Measurements from ENCODE around the gene CHD2. TPM values are rescaled to one million over a fixed set of nuclear protein-coding genes. Genes with fewer than 3 reads are reported as not detected.

The CHD2 gene
- polyA plus RNA-seq, 2 of the 4 experiments (the other 2 are of a cell fraction): 29.5 to 68.2 TPM

DNA sequence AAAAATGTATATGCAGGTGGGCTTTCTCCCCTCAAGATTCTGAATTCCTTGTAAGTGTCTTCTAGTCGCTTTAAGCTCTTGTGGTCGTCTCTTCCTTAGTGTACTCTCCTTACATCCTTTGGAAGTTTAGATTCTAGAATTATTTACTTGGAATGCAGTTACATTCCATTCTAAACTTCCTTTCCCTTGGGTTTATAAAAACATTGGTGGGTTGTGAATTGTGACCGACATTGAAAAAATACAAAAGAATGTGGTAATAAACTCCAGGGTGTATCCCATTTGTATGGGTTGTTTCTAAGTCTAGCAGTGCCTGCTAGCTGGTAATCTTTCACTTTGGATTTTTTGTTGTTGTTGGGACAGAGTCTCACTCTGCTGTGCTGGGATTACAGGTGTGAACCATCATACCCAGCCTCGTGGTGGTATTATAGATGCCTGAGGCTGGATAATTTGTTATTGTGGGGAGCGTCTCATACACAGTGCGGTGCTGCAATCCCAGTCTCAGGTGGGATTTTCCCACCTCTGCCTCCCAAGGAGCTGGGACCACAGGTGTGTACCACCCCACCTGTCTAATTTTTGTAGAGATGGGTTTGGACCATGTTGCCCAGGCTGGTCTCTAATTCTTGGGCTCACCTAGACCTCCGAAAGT is 9.1 kb downstream of the CHD2 start:
- H3K4me3 ChIP-seq: no peak overlapping the region; the same call in 2 of the 3 replicates
- ChIA-PET CTCF (interaction anchor here (0.7 to 9.5 kb wide), 6 partner anchors 9 to 112 kb away, joined by 3 to 98 read pairs (median 16); no protein-coding TSS in a partner anchor), POLR2A (interaction anchor here (0.9 to 11.1 kb wide), 5 partner anchors 7 to 108 kb away, joined by 4 to 374 read pairs (median 56); no protein-coding TSS in a partner anchor)
- ATAC-seq (no peak), FAIRE-seq (no peak), DNase-seq (ENCODE audit: low read depth in 1 of 2, low spot score in 1 of 2) (no peak)
- H3K9me3 ChIP-seq: no peaks in the 10 kb centered on the region
- H3K4me2 ChIP-seq: peak overlapping the region; percentile 96
- peaks cover 88% of the 10 kb centered on the region for H3K4me1 ChIP-seq
- TF ChIP-seq FOSB (CRISPR knock-in tag; IDR thresholded peaks at IDR 0.05) (no peak), TFCP2L1 (CRISPR knock-in tag; IDR thresholded peaks at IDR 0.05) (peak; percentile 34; the same call in 1 of the 2 replicates), MAFK (IDR thresholded peaks at IDR 0.05; ENCODE audit: partially characterized antibody) (no peak)
- 60% methylated on average over 7 of the region's 7 CpGs for WGBS (ENCODE audit: missing lambda C conversion rate)
- H3K27ac ChIP-seq: peak overlapping the region; percentile 88 to 91

DNA sequence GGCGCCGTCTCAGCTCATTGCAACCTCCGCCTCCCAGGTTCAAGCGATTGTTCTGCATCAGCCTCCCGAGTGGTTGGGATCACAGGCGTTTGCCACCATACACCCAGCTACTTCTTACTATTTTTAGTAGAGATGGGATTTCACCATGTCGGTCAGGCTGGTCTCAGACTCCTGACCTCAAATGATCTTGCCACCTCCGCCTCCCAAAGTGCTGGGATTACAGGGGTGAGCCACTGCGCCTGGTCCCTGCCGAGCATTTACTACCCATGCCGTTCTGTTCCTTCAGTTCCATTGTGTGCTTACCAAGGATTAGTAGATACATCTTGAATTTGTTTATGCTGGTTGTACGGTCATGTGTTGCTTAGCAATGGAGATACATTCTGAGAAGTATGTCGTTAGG is 10.3 kb downstream of the CHD2 start:
- TF ChIP-seq, protein P1, sequence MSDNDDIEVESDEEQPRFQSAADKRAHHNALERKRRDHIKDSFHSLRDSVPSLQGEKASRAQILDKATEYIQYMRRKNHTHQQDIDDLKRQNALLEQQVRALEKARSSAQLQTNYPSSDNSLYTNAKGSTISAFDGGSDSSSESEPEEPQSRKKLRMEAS (IDR thresholded peaks at IDR 0.05): no peak
- TF ChIP-seq CEBPB (IDR thresholded peaks at IDR 0.05): no peak
- no peak for TF ChIP-seq MAFK (IDR thresholded peaks at IDR 0.05; ENCODE audit: partially characterized antibody)
- no peak for TF ChIP-seq EHF (CRISPR knock-in tag; IDR thresholded peaks at IDR 0.05)
- TF ChIP-seq POLR2AphosphoS2 (conservative IDR thresholded peaks at IDR 0.05; ENCODE audit: low read length): no peak
- no peak for TF ChIP-seq ATOH8 (CRISPR knock-in tag; IDR thresholded peaks at IDR 0.05; ENCODE audit: low read depth)
- TF ChIP-seq, protein P2, sequence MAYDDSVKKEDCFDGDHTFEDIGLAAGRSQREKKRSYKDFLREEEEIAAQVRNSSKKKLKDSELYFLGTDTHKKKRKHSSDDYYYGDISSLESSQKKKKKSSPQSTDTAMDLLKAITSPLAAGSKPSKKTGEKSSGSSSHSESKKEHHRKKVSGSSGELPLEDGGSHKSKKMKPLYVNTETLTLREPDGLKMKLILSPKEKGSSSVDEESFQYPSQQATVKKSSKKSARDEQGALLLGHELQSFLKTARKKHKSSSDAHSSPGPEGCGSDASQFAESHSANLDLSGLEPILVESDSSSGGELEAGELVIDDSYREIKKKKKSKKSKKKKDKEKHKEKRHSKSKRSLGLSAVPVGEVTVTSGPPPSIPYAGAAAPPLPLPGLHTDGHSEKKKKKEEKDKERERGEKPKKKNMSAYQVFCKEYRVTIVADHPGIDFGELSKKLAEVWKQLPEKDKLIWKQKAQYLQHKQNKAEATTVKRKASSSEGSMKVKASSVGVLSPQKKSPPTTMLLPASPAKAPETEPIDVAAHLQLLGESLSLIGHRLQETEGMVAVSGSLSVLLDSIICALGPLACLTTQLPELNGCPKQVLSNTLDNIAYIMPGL (CRISPR knock-in tag; IDR thresholded peaks at IDR 0.05; ENCODE audit: borderline replicate concordance): no peak
- TF ChIP-seq NFE2L2 (conservative IDR thresholded peaks at IDR 0.05; ENCODE audit: low read length): no peak
- TF ChIP-seq FOSB (CRISPR knock-in tag; IDR thresholded peaks at IDR 0.05): no peak
- TF ChIP-seq TFCP2L1 (CRISPR knock-in tag; IDR thresholded peaks at IDR 0.05): no peak
- no peak for TF ChIP-seq HDAC2 (IDR thresholded peaks at IDR 0.05)
- no peak for TF ChIP-seq USF2 (IDR thresholded peaks at IDR 0.05)
- CTCF ChIA-PET: interaction anchor here (0.6 to 9.5 kb wide), 3 partner anchors 86 to 113 kb away, joined by 4 to 98 read pairs (median 29); no protein-coding TSS in a partner anchor
- no peak for ATAC-seq
- no peak overlapping the region for H3K4me3 ChIP-seq
- POLR2A ChIA-PET: interaction anchor here (11.1 kb wide), 1 partner anchor 100 kb away, joined by 278 read pairs; no protein-coding TSS in a partner anchor
- no peak for DNase-seq (ENCODE audit: low read depth in 1 of 2, low spot score in 1 of 2)
- FAIRE-seq: no peak
- H3K9me3 ChIP-seq: no peaks in the 10 kb centered on the region
- peak overlapping the region; percentile 96; the same call in 2 of the 3 replicates for H3K4me2 ChIP-seq
- H3K27ac ChIP-seq: peak overlapping the region in 1 of 2 experiments; percentile 16; a peak in 3 of 6 replicates
- peaks cover 96% of the 10 kb centered on the region for H3K4me1 ChIP-seq
- 90% methylated on average over 13 of the region's 13 CpGs for WGBS (ENCODE audit: missing lambda C conversion rate)

DNA sequence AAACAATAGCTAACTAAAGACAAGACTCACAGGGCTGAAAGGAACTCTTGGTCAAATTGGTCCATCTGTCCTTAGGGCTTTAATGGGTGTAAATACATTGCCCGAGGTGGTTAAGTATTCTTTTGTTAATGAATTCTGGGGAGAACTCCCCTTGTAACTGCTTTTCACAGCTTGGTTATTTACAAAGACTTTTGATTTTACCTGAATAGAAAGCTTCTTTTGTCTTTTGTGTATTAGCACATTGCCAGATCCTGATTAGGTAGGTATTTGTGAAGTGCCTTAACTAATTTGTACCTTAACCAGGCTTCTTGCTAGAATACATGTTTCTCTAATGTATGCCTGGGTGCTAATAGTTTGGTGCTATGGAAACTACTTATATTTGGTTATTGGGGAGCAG is 14.0 kb downstream of the CHD2 start:
- DNase-seq (ENCODE audit: low read depth in 1 of 2, low spot score in 1 of 2) (no peak), ATAC-seq (no peak), FAIRE-seq (no peak)
- ChIA-PET POLR2A (interaction anchor here (0.6 to 7.6 kb wide), 6 partner anchors 8 to 104 kb away, joined by 3 to 80 read pairs (median 15); partner anchors contain the start of gene CHD2), CTCF (interaction anchor here (0.6 to 15.0 kb wide), 10 partner anchors 11 to 1604 kb away, joined by 3 to 167 read pairs (median 4); no protein-coding TSS in a partner anchor)
- WGBS (ENCODE audit: missing lambda C conversion rate): 27% methylated on average over 1 of the region's 1 CpG
- Histone ChIP-seq H3K4me1 (peaks cover 93% of the 10 kb centered on the region), H3K4me2 (peak overlapping the region; percentile 75), H3K27ac (peak overlapping the region; percentile 79 to 88), H3K9me3 (no peaks in the 10 kb centered on the region), H3K4me3 (no peak overlapping the region)
- TF ChIP-seq ATOH8 (CRISPR knock-in tag; IDR thresholded peaks at IDR 0.05; ENCODE audit: low read depth): no peak

Measured in A549 (cell line).